ENCODE measurements around the gene CLBA1. TPM values are rescaled to one million over a fixed set of nuclear protein-coding genes. Genes with fewer than 3 reads are reported as not detected.

Gene CLBA1
- total RNA-seq, 1 experiment from 2014 or later, result 14.3 TPM

- no peak for TF ChIP-seq CTCF (conservative IDR thresholded peaks at IDR 0.05; ENCODE audit: low read depth, low read length)
- no peak for TF ChIP-seq EZH2 (IDR thresholded peaks at IDR 0.05; ENCODE audit: borderline replicate concordance, low read depth, low read length, poor library complexity, severe bottlenecking)
- POLR2A ChIA-PET (ENCODE audit: low non-redundant PET), result no interaction called here
- no peak for DNase-seq (ENCODE audit: low spot score)
- Histone ChIP-seq H3K27ac (ENCODE audit: low read depth, low read length, poor library complexity, severe bottlenecking) (no peak overlapping the region), H3K9me3 (ENCODE audit: low read depth, low read length, poor library complexity, severe bottlenecking) (no peaks in the 10 kb centered on the region), H3K36me3 (ENCODE audit: insufficient read depth, low read length, poor library complexity, severe bottlenecking) (no peaks in the 10 kb centered on the region), H3K4me1 (ENCODE audit: insufficient read depth, low read length, poor library complexity, severe bottlenecking) (no peaks in the 10 kb centered on the region), H3K4me3 (ENCODE audit: low read depth, low read length, poor library complexity, severe bottlenecking) (no peak overlapping the region), H3K27me3 (replicated peaks; ENCODE audit: insufficient read depth, low read depth, low read length, poor library complexity) (peaks cover 6% of the 10 kb centered on the region)
- CTCF ChIA-PET, result no interaction called here
- BruUV-seq (replicated peaks), result no TSS peak
- intact Hi-C loops (cut with micrococcal nuclease; ENCODE audit: unreplicated experiment), result no loop called here
These were observed 31.5 kb upstream of the CLBA1 start for GRCh38 chr14:104953896-104954656.

- Histone ChIP-seq H3K27me3 (replicated peaks; ENCODE audit: insufficient read depth, low read depth, low read length, poor library complexity) (peaks cover 6% of the 10 kb centered on the region), H3K4me3 (ENCODE audit: low read depth, low read length, poor library complexity, severe bottlenecking) (no peak overlapping the region), H3K4me1 (ENCODE audit: insufficient read depth, low read length, poor library complexity, severe bottlenecking) (no peaks in the 10 kb centered on the region), H3K36me3 (ENCODE audit: insufficient read depth, low read length, poor library complexity, severe bottlenecking) (no peaks in the 10 kb centered on the region), H3K27ac (ENCODE audit: low read depth, low read length, poor library complexity, severe bottlenecking) (no peak overlapping the region), H3K9me3 (ENCODE audit: low read depth, low read length, poor library complexity, severe bottlenecking) (no peaks in the 10 kb centered on the region)
- DNase-seq (ENCODE audit: low spot score), result no peak
- ChIA-PET CTCF (no interaction called here), POLR2A (ENCODE audit: low non-redundant PET) (no interaction called here)
- intact Hi-C loops (cut with micrococcal nuclease; ENCODE audit: unreplicated experiment), result no loop called here
- BruUV-seq (replicated peaks), result no TSS peak
- TF ChIP-seq EZH2 (IDR thresholded peaks at IDR 0.05; ENCODE audit: borderline replicate concordance, low read depth, low read length, poor library complexity, severe bottlenecking), result no peak
- no peak for TF ChIP-seq CTCF (conservative IDR thresholded peaks at IDR 0.05; ENCODE audit: low read depth, low read length)
These were observed 30.7 kb upstream of the CLBA1 start for GRCh38 chr14:104954746-104955395.

GRCh38 chr14:104955396-104955770 is 30.2 kb upstream of the CLBA1 start:
- intact Hi-C loops (cut with micrococcal nuclease; ENCODE audit: unreplicated experiment), result no loop called here
- CTCF ChIA-PET, result no interaction called here
- Histone ChIP-seq H3K36me3 (ENCODE audit: insufficient read depth, low read length, poor library complexity, severe bottlenecking) (no peaks in the 10 kb centered on the region), H3K9me3 (ENCODE audit: low read depth, low read length, poor library complexity, severe bottlenecking) (no peaks in the 10 kb centered on the region), H3K27me3 (replicated peaks; ENCODE audit: insufficient read depth, low read depth, low read length, poor library complexity) (peaks cover 6% of the 10 kb centered on the region), H3K4me1 (ENCODE audit: insufficient read depth, low read length, poor library complexity, severe bottlenecking) (no peaks in the 10 kb centered on the region), H3K27ac (ENCODE audit: low read depth, low read length, poor library complexity, severe bottlenecking) (no peak overlapping the region), H3K4me3 (ENCODE audit: low read depth, low read length, poor library complexity, severe bottlenecking) (no peak overlapping the region)
- no peak for TF ChIP-seq CTCF (conservative IDR thresholded peaks at IDR 0.05; ENCODE audit: low read depth, low read length)
- TF ChIP-seq EZH2 (IDR thresholded peaks at IDR 0.05; ENCODE audit: borderline replicate concordance, low read depth, low read length, poor library complexity, severe bottlenecking), result no peak
- BruUV-seq (replicated peaks), result no TSS peak
- POLR2A ChIA-PET (ENCODE audit: low non-redundant PET), result no interaction called here
- no peak for DNase-seq (ENCODE audit: low spot score)

All from A673 (cell line).